GM19025 (cell line): ENCODE measurements around the gene WDFY4.

ENCODE experiments used
- ATAC-seq: cut with Tn5 transposase; IDR thresholded peaks from one replicate; pipeline ENCODE4 v1.9.1; 2021; ENCODE audit warnings: mild to moderate bottlenecking, low read depth, moderate library complexity; ENCODE audit not compliant: unreplicated experiment

The WDFY4 gene

DNA sequence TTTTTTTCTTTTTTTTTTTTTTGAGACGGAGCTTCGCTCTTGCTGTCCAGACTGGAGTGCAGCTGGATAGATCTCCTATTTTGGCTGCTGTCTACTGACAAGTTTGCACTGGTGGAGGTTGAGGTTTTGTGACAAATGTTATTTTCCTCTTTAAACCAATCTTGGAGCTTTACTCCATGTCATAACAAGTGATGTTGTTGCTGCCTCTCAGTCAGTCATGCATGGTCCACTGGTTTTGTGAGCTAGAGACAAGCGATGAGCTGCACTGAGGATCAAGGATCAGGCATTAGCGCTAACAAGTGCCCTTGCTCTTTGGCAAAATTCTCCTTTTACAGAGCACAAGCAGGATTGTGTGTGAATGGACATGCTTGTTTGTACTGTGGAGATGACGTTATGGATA lies 805 bp upstream of the WDFY4 start:
- no peak for ATAC-seq

DNA sequence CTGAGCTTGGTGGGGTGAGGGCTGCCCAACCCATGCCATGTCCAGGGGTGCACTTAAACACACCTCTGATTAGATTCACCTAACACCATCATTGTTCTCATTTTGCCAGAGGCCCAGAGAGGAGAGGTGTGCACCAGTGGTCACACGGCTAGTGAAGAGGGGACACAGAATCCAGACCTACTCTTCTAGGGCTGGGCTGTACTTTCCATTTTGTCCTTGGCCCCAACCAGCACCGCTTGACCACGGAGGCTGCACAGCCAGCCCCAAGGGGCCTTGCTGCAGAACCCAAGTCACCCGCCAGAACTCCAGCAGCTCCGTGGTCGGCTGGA lies 246 bp upstream of the WDFY4 start:
- no peak for ATAC-seq

DNA sequence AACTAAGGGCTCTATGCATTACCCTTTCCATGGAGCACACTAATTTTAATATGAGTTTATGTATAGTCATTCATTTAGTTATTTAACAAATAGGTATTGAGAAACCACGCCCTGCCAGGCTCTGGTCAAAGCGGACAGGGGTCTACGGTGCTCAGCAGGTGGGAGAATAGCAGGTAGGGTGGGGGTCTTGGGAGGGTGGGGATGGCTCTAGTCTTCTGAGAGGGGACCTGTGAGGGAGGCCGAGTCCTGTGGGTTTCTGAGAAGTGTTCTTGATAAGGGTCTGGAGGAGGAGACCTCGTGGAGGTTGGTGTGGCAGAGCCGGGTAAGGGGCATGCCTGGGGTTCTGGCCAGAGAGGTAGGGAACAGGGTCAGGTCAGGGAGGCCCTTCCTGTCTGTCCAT lies 1.1 kb downstream of the WDFY4 start:
- no peak for ATAC-seq

DNA sequence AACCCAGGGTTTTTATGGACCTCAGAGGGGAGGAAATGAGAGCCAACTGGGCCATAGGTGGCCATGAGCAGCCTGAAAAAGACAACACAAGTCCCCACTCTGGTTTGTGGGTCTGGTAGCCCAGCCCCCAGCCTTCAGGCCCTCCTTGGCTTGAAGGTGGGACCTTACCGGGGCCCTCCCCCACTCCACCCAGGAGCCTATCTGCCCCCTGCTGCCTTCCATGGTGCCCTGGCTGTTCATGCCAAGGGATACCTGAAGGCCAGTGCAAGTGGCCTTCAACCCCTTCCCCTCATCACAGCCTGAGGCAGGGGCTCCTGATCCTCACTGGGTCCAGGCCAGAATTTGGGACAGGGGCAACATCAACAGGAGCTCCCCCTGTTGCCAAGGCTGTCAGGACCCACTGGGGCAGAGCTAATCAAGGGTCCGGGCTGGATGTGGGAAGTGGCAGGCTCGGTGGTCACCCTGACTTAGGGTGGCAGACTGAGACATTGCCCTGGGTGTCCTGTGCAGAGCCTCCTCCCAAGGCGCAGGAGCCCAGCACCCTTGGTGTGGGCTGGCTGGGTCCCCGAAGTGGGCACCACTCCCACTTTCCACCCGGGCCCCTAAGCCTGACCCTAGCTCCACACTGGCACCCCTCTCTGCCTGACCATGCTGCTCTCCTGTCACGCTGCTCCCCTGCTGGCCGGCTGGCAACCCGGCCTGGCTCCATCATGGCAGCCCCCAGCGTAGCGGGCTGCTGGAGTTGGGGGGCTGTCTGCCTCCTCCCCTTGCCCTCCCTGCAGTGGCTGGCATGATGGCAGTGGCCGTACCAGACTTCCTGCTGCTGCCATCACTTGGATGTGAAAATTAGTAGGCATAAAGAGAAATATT lies 6.4 kb downstream of the WDFY4 start:
- no peak for ATAC-seq

DNA sequence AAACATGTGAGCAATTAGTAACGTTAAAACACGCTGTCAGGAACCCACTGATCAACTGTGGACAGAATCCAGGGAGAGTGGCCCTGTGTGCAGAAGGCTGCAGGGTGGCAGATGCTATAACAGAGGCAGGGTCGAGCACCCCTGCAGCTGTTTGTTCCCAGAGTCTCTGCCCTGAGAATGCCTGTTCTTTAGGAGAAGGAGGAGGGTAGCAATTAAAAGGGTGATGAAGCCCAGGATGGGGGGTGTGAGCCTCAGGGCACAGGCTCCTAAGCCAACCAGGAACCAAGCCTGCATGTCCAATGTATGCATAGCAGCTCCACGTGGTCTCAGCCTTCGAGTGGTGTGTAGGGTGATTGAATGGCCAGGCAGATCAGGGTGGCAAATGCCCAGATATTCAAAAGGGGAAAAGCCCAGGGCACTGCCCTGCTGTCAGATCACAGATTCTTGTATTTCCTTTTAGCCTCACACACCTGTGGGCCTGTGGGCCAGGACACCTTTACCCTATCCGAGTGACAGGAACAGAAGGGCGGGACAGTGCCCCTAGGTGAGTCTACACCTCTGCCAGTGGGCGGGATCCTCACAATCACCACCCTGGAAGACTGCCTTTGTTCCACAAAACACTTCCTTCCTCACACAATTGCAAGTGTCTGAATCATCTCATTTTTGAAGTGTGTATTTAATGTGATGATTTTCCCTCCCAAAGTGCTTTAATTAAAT lies 7.3 kb downstream of the WDFY4 start:
- ATAC-seq = no peak

DNA sequence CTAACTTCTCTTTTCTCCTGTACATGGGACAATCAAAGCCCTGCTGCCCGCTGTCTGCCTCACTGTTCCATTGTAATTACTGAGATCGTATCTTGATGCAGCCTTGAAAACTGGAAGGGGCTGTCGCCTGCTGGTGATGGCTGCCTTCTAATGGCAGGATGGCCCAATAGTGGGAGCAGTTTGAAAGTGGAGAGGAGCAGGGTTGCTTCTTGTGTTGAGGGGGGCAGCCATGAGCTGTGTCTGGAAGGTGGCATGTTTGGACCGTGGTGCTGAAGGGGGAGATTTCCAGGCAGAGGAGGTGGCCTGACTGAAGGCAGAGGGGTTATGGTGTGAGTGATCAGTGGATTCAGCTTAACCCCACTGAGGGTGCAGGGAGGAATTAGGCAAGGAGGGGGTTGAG lies 8.1 kb downstream of the WDFY4 start:
- no peak for ATAC-seq

DNA sequence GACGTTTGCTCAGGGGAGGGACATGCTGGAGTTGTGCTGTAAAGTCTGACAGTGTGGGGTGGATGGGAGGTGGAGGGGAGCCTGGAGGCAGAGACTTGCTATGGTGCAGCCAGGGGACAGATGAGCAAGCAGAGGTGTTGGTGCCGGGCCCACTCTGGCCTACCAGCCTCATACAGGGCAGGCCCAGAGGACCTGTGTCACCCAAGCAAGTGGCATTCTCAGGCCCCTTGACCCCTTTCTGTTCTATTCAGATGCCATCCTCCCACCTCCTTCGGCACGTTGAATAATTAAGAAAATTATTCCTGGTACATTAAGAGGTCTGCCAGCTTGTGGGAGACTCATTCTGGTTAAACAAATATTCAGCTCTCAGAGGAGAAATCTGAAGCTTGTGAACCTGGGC lies 8.5 kb downstream of the WDFY4 start:
- ATAC-seq = no peak

DNA sequence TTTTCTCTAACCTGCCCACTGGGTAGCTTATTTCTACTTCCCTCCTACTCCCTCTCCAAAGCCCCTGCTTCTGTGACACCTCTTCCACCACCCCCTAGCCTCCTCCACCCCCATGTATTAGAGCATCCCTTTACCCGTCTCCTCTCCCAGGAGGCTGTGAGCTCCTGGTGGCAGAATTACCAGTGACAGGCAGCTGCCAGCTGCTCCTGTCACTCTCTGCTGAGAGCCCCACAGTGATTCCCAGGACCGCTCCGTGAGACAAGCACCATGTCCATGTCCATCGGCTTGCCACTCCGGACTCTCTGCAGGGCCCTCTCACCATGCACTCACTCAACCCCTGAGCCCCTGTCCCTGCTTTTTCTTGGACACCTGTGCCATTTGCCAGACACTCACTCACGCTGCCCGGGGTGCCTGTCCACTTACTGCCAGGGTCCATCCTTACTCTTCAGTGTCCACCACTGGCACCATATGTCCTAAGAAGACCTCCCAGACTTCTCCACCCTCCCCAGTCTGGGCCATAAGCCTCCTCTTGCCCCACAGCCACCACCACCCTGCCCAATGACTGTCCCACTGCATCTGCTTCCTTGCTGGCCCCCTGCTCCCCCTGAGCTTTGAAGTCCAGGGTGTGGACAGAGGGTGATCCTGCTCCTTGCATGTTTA lies 9.8 kb downstream of the WDFY4 start:
- ATAC-seq = no peak

DNA sequence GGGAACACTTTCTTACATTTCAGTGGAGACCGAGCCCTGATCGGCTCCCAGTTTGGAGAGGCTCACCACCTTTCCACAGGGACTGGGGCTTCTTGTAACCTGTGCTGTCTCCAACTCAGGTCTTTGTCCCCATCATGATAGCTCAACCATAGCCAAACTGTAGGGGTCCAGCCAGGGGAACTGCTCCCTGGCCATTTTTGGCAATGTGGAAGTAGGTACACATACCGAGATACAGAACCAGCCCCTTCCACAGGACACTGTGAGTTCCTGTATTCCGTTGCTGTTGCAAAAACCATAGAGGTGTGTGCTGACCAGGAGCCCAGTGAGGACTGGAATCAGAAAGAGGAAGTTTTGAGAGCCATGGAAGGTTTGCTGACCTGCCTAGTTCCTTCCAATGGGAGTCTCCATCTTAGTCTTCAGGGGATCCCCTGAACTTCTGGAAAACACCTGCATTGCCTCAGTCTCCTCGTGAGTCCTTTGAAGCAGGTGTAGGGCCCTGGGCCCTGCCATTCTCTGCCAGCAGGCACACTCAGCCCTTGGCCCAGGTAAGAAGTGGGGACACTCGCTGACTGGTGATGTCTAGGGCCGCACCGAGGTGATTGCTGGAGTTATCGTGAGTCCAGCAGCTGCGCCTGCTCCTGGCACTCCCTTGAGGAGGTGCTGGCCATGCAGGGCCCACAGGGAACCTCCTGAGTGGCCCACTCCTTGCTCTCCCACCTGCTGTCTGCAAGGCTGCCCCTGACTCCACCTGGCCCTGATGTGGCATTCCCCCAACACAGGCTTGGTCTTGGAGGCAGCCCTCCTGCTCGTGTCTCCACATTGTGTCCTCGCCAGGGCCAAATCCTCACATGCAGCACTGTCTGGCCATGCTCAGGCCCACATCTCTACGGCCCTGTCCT lies 11.2 kb downstream of the WDFY4 start:
- ATAC-seq = no peak

DNA sequence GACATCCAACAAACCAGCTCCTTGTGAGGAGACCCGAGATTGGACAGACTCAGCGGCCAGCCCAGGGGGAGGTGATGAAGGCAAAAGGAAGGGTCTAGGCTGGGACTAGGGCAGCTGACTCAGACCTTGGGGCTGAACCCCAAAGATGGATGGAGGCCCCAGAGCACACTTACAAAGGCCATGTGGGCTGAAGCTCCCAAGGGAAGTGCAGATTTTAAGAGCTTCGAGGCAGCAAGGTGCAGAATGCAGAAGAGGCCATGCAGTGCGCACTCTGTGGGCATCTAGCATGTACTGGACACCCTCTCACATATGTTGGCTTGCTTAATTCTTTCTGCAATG lies 11.8 kb downstream of the WDFY4 start:
- no peak for ATAC-seq

DNA sequence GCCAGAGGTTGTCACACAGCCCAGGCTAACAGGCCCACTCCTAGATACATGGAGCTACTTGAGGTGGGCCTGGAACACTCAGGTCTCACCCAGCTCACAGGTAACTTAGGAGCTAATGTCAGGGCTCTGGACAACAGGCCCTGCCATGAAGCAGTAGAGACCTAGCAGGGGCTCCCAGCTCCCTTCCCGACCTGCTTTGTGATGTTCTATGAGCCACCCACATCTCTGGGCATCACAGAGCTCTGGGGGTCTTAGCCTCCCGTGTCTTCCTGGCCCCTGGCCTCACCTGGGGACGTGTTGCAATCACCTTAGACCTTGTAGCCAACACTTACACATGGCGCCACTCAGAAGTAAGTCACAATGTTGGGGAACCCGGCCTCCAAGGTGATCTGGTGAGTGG lies 12.4 kb downstream of the WDFY4 start:
- no peak for ATAC-seq

DNA sequence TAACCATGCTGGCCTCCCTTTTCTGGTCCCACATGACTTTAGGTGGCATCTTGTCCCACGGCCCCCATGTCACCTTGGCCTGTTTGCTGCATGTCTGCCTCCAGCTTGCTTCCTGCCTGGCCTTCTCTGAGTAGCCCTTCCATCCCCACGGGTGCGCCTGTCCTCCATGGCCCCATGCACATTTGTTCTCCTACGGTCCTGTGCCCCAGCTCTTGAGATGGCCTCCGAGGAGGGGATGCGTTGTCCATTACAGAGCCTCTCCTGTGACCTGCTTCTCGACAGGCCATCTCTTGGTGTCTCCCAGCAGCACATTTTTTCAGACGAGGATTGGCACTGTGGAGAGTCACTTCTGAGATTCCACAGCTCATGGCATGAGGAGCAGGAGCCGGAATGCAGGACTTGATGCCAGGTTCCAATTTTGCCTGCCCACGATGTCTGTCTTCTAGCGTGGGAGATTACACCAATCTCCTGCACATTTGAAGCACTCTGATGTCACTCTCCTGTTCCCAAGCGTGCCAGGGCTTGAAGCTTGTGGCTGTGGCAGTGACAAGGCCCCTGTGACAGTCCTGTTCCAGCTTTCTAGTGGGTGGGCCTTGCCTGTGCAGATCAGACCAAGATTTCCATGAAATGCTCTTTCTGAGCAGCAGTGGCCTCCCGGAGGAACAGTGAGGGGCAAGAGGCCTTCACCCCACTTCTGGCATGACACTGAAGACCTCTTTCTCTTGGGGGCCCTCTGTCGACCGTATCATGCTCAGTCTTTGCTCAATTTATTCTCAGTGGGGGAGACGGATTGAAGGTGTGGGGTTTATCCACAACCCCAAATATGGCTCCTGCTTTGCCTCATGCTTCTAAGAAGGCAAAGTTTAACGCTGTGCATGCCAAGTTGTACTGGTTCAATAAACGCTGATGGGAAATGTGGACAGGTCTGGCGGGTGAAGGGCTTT lies 13.4 kb downstream of the WDFY4 start:
- no peak for ATAC-seq

DNA sequence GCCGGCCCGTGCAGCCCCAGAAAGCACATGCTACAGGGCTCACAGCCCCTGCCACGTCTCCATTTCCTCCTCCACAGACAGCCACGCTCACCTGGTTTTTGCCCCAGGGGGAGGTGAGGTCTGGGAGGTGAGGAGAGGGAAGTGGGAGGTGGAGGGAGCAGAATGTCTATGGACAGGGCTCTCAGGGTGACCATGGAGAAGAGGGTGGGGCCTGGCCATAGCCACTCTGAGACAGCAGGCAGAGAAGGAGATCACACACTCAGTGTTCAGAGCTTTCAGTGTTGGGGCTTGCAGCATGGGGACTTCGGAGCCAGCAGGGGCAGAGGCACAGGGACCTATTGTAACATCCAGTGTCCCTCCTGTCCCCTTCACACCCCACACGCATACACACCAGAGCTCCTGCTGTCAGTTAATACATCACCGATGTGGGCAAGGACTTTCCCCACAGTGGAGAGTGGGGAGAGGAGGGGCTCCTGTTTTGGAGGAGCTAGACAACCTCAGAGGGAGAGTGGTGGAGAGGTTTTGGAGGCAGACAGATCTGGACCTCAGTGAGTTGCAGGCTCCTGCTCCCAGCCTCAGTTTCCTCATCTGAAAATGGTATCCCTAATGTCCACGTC lies 14.4 kb downstream of the WDFY4 start:
- peak; percentile 61 for ATAC-seq

DNA sequence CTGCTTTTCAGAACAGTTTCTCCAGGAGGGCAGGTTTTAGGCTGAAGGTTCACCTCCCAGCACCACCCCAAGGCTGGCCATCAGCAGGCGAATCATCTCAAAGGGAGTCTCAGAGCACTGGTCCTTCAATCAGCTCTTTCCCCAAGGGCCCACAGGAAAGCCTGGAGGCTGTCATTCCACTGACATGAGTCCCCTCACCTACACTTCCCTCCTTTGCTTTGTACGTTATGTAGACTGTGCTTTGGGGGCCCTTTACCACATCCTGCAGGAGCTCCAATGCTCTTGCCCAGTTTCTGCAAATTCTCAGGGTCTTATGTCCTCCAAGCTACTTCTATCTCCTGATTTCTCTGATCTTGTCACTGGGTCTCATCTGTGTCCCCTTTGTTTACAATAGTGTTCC lies 15.4 kb downstream of the WDFY4 start:
- no peak for ATAC-seq

DNA sequence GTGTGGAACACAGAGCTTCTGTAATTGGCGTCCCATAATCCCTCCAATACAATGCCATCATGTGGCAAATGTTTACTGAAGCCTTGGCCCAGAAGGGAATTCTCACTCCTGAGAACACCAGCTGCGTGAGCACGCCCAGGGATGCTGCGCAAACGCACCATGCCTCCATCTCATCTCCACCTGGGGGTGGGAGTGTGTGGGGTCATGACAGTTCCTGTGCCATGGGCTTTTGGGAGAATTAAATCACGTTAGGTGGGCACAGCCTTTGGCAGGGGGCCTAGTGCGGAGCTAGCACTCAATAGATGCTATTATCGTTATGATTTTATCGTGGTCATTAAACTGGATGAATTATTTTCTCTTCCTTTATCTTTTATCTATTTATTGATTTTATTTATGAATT lies 15.8 kb downstream of the WDFY4 start:
- ATAC-seq = no peak

DNA sequence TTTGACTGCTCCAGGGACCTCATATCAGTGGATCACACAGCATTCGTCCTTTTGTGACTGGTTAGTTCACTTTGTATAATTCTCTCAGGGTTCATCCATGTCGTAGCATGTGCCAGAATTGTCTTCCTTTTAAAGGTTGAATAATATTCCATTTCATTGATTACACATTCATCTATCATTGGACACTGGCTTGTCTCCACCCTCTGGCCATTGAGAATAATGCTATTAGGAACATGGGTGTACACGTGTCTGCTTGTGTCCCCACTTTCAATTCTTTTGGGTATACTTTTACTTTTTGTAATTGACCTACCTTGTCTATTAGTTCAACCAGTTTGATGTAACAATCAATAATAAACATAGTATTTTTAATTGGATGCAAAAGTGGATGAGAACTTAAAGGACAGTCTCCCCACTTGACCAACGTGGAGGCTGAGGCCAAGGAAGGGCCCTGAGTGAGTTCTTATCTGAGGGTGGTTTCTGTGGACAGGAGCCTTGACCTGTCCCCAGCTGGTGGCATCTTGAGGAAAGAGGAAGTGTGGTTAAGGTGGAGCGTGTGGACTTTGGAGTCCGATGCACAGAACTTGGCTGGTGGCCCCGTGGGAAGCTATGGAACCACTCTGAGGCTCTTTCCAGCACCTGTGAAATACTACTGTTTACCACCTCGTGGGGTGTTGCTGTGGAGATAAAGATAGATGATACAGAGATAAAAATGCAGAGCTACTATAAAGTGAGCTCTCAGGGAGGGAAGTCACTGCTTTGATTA lies 16.6 kb downstream of the WDFY4 start:
- ATAC-seq = no peak

DNA sequence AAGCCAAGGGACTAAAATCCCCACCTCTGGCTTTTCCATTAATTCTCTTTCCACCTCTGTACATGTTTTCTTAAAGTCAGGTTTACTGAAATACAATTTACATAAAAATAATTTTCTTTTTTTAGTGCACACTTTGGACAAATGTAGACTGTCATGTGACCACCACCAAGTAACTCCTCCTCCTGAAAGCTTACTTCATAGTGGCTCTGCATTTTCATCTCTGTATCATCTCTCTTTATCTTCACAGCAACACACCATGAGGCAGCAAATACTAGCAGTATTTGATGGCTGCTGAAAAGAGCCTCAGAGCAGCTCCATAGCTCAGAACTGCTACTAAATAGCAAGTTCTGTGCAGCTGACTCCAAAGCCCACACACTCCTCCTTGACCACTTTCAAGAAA lies 17.3 kb downstream of the WDFY4 start:
- ATAC-seq = no peak

DNA sequence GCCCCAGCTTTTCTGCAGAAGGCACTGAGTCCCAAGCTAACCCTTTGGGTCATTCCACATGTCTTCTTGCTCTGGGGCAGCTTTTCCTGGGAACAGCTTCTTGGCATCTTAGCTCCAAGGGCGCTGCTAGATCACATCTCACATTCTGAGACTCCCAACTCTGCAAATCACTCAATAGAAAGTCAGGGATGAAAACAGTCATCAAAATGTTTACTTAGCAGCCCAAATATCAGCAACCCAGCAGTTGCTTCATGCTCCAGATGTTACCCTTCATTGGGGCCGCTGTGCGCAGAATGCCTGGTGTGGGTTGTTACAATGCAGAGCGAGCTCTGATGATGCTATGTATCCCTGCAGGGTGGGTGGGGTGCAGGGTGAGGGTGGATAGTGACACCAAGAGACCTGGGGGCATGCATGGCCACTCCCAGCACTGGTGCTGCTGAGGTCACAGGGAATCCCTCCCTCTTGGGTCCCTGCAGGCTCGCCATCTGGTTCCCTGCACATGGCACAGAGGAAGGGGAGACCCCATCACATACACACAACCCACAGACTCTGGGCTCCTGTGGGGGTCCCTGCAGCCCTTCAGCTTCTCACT lies 19.0 kb downstream of the WDFY4 start:
- ATAC-seq = no peak
